GM21390 (cell line): ENCODE measurements around the gene ELL.
"Not testable (repeated sequence)": the region's sequence is repeated elsewhere in the genome, so short reads cannot be mapped to it uniquely, and the experiment has no call there.

Experiments used
- ATAC-seq: cut with Tn5 transposase; IDR thresholded peaks from one replicate; pipeline ENCODE4 v1.9.1; 2021; ENCODE audit not compliant: unreplicated experiment

ELL gene

DNA sequence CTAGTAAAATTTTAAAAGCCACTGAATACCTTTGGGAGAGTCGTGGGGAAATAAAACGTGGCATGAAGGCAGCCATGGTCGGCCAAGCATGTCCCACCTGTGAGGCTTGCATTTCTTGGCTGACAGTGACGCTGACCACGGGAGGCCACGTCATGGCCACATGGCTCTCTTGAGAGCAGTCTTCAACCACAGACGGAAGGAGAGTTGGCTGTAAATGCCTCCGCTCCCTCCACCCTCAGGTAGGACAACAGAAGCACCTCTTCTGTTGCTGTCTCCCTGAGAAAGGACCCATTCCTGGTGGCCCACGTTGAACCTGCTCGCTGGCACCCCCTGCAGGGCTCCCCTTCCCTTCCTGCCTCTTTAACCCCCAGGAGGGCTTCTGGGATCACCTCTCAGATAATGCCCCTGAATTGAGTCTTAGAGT, 113.8 kb downstream of the ELL start:
- ATAC-seq: no peak

DNA sequence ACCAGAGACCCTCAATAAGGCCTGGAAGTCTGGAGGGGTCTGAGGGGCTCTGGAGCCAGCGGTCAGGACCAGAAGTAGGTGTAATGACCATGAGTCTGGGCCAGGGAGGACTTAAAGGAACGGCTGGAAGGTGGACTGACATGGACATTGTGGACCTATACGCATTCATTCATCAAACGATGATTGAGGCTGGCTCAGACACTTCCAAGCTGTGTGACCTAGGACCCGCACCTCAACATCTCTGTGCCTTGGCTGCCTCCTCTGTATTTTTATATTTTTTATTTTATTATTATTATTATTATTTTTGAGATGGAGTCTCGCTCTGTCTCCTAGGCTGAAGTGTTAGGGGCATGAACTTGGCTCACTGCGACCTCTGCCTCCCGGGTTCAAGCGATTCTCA, 115.1 kb downstream of the ELL start:
- no peak for ATAC-seq

DNA sequence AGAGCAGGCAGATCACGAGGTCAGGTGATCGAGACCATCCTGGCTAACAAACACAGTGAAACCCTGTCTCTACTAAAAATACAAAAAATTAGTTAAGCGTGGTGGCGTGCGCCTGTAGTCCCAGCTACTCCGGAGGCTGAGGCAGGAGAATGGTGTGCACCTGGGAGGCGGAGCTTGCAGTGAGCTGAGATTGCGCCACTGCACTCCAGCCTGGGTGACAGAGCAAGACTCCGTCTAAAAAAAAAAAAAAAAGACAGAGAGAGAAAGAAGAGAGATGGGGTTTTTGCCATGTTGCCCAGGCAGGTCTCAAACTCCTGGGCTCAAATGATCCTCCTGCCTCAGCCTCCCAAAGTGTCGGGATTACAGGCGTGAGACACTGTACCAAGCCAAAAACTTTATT, 116.1 kb downstream of the ELL start:
- ATAC-seq: not testable (repeated sequence)

DNA sequence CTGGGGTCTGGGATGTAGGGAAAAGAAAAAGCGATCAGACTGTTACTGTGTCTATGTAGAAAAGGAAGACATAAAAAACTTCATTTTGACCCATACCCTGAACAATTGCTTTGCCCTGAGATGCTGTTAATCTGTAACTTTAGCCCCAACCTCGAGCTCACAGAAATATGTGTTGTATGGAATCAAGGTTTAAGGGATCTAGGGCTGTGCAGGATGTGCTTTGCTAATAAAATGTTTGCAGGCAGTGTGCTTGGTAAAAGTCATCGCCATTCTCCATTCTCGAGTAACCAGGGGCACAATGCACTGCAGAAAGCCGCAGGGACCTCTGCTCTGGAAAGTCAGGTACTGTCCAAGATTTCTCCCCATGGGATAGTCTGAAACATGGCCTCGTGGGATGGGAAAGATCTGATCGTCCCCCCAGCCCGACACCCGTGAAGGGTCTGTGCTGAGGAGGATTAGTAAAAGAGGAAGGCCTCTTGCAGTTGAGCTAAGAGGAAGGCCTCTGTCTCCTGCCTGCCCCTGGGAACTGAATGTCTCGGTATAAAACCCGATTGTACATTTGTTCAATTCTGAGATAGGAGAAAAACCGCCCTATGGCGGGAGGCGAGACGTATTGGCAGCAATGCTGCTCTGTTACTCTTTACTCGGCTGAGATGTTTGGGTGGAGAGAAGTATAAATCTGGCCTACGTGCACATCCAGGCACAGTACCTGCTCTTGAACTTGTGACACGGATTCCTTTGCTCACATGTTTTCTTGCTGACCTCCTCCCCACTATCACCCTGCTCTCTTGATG, 119.2 kb downstream of the ELL start:
- ATAC-seq: not testable (repeated sequence)

DNA sequence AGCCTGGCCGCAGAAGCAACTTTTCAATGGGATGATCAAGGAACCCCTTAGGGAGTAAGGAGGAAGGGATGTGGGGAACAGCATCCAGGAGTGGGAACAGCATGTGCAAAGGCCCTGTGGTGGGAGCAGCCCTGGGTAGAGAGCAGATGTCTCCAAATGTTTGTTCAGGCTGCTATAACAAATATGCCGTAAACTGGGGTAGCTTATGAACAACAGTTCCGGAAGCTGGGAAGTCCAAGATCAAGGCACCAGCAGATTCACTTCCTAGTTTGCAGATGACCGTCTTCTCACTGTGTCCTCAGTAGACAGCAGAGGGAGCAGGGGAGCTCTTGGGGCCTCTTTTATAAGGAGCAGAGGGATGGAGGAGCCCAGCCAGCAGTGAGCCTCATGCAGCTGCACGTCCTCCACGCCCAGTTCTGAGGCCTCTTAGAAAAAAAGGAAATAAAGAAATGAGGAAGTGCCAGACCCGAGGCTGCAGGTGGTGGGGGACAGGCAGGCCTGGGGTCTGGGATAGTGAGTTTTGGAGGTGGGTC, 120.2 kb downstream of the ELL start:
- no peak for ATAC-seq

DNA sequence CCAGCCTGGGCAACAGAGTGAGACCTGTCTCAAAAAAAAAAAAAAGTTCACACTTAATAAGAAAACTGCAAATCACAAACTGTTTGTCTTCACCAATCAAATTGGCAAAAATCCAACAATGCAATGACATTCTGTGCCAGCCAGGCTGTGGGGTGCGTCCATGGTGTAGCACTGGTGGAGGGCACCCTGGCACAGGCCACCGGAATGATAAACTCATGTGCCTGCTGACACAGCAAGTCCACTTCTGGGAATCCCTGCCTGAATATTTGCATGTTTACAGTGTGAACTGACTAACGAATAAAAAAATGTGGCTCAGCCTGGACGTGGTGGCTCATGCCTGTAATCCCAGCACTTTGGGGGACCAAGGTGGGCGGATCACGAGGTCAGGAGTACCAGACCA, 122.9 kb downstream of the ELL start:
- no peak for ATAC-seq

DNA sequence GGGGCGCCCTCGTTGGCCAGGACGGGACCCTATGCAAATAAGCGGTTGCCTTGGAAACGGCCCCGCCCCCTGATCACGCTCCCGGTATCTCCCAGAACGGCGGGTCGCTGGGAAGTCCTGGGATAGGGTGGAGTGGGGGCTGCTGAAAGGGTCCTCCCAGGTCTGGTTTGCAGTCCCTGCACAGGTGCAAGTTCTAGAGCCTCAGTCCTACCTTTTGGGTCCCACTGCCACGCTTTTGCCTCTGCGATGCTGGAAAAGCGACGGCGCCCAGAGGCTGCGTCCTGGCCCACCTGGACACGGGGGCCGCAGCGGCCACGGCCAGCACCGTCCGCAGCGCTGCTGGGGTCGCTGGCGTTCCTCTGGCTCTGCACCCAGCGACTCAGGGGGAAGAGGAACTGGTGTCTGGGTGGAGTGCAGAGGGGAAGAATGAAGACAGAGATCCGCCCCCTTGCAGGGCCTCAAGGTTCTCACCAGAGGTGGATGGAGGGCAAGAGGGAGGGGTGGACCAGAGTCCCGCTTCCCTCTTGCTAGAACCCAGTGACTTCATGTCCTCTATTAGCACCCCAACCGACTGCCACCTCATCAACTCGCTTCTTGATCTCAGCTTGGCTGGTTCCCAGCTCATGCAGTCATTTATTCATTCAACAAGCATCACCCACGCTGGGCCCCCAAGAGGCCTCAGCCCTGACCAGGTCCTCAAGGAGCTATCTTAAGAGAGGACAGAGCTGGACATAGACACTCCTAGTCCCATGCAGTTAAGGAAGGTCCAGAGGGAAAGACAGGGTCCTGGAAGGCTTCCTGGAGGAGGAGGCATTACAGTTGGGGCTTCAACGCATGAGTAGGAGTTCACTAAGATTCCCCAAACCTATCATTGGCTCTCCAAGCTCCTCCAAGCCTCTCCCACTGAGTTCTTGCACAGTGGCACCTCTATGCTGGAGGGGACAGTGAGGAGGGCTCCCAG, 124.3 kb downstream of the ELL start, which contains the start of gene LRRC25:
Gene LRRC25, minus strand, starts transcription at position 381 of the 961 bp plus-strand sequence. CDS start 659 bp downstream, outside the sequence.
- no peak for ATAC-seq

DNA sequence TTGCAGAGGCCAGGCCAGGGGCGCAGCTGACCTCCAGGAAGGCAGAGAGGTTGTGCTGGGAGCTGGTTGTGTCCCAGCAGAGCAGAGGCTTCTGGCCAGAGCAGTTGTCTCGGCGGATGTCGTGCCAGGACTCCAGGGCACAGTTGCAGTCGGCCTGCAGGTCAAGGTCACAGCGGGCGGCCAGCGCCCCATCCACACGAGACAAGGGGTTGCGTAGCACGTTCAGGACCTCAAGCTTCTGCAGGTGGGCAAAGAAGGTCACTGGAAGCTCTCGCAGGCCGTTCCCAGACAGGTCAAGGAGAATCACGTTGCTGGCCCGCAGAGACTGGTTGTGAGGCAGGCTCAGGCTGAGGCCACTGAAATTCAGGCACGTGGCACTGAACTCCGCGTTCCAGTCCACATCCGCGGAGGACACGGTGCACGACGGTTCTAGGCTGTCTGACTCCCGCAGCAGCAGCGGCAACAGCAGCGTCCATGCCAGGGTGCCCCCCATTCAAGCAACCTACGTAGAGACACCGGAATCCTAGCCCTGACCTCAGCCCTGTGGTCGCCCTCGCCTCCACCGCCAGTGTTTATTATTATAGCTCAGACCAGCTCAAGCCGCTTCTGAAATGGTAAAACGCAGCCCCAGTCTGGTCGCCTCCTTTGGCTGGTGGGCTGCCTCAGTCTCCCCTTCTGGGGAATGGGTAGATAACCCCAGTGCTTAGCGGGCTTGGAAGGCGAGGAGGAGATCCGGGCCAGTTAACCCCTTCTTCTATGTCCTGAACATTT, 125.2 kb downstream of the ELL start:
- no peak for ATAC-seq

DNA sequence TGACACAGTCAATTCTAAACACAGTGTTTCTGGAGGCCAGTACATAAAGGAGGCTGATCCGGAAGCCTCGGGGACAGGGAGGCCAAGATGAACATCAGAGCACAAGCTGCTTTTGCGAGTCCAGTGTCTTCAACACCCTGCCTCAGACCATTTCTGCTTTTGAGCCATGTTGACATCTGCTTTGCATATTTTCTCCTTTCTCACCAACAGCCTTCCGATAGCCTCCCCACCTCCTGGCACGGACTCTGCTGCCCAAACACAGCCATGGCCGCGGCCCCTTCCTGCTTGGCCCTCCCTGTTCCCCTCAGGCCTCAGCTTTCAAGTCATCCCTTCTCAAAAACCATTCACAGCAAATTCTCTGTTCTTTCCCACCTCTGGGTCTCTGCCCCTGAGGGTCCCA, 128.0 kb downstream of the ELL start:
- ATAC-seq: no peak

DNA sequence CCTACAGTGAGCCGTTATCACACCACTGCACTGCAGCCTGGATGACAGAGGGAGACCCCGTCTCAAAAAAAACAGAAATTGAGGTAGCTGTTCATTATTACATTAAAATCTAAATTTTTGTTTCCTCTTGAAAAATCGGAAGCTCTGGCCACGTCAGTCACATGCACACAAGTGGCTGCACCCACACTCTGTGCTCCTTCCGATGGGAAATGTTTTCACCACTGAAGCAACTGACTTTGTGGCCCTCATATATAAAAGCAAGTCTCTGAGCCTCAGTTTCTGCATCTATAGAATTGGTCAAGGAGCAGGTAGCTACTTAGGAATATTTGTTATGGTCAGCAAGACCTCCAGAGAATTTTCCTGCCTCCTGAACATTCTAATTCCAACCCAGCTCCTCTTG, 128.9 kb downstream of the ELL start:
- no peak for ATAC-seq
